WI38 (cell line): Measurements from ENCODE around the gene CERS1.
A peak's percentile ranks its signal among the peaks of the same experiment; 100 is the strongest.

Experiments
- H3K4me3 ChIP-seq: 2 replicates; pipeline ENCODE4 v1.5.1; 2011; ENCODE audit warnings: low read depth, mild to moderate bottlenecking, control low read depth, low read length
- TF ChIP-seq, protein P1 (sequence below): IDR thresholded peaks from 2 replicates; pipeline ENCODE4 v1.5.1; 2012; ENCODE audit warnings: low read depth, mild to moderate bottlenecking, control low read depth, low read length

CERS1 gene

DNA sequence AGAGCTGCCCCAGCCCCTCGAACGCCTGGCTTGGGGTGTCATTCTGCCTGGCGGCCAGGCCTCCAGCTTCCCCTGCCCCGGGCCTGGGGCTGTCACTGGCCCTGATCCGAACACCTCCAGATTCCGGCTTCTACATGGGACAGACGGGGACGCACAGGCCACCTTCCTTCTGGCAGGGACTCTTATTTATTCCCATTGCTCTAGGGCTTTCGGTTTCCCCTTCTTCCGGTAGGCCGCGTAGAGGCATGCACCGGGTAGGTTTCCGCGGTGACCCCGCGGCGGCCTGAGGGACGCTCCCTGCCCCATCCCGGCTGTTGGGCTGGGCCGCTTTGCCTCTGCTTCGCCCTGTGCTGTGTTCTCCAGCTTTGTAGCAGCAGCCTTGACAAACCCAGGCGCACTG lies 28.2 kb downstream of the CERS1 start:
- TF ChIP-seq, protein P1, sequence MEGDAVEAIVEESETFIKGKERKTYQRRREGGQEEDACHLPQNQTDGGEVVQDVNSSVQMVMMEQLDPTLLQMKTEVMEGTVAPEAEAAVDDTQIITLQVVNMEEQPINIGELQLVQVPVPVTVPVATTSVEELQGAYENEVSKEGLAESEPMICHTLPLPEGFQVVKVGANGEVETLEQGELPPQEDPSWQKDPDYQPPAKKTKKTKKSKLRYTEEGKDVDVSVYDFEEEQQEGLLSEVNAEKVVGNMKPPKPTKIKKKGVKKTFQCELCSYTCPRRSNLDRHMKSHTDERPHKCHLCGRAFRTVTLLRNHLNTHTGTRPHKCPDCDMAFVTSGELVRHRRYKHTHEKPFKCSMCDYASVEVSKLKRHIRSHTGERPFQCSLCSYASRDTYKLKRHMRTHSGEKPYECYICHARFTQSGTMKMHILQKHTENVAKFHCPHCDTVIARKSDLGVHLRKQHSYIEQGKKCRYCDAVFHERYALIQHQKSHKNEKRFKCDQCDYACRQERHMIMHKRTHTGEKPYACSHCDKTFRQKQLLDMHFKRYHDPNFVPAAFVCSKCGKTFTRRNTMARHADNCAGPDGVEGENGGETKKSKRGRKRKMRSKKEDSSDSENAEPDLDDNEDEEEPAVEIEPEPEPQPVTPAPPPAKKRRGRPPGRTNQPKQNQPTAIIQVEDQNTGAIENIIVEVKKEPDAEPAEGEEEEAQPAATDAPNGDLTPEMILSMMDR: no peak
- no peak overlapping the region for H3K4me3 ChIP-seq

DNA sequence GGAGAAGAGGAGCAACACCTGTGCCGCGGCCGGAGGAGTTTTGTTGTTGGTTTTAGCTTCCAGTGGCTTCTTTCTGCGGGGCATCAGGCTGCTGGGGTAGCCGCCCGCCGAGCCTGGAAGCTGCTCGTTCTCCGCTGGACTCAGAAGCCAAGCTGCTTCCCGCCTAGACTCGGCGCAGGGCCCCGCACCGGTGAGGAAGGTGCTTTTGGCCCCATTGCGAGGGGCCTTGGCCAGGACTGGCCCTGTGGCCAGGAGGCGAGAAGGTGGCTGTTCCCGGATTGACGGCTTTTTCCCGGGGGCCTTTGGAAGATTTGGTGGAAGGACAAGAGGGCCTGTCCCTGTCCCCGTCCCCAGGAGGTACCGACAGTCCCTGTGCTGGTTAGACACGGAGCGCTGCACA lies 28.8 kb downstream of the CERS1 start:
- TF ChIP-seq, protein P1: no peak

DNA sequence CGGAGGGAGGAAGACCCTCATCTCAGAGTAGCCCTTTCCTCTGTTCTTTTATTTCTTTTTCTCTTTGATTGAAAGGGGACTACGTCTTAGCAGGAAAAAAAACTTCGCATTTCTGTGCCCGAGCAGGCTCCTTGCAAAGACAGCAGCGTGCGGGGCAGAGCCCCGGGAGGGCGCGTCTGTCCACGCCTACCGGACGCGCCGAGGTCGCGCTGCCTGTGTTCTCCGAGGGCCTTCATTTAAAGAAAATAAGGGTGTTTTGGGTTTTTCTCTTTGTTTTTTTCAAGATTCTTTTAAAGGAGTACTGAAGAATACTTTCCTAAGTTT lies 29.2 kb downstream of the CERS1 start:
- TF ChIP-seq, protein P1: no peak
- no peak overlapping the region for H3K4me3 ChIP-seq

More for the DNA sequence above, 28.8 kb downstream of the CERS1 start:
- H3K4me3 ChIP-seq: no peak overlapping the region

DNA sequence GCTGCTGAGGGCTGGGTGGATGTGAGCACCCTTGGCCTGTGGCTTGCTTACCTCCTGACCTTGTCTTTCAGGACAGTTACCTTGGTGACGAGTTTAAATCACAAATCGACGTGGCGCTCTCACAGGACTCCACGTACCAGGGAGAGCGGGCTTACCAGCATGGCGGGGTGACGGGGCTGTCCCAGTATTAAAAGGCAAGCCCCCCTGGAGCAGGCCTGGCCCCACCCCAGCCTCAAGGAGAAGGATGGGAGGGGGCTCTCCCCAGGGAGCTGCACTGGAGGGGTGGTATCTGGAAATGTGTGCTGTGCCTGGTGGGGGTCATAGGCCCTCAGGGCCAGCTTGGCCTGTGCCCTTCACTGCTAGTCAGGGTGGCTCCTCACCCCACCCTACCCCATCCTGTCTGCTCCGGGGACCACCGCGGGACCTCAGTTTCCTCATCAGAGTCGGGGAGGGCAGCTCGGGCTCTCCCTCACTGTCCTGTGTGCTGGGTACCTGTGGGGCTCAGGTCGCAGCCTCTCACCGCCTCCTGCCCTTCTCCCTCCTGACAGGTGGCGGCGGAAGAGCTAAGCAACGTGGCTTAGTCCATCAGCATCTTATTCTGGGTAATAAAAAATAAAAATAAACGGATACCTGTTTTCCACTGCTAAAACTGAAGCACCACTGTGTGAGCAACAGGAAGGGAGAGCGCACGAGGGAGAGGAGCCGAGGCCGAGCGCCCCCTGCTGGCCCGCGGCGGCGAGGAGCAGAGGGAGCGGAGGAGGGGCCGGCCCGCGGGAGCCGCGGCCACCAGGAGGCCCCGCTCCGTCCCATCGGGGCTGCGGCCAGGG lies 29.8 kb downstream of the CERS1 start:
- H3K4me3 ChIP-seq: no peak overlapping the region
- TF ChIP-seq, protein P1: peak; percentile 98

DNA sequence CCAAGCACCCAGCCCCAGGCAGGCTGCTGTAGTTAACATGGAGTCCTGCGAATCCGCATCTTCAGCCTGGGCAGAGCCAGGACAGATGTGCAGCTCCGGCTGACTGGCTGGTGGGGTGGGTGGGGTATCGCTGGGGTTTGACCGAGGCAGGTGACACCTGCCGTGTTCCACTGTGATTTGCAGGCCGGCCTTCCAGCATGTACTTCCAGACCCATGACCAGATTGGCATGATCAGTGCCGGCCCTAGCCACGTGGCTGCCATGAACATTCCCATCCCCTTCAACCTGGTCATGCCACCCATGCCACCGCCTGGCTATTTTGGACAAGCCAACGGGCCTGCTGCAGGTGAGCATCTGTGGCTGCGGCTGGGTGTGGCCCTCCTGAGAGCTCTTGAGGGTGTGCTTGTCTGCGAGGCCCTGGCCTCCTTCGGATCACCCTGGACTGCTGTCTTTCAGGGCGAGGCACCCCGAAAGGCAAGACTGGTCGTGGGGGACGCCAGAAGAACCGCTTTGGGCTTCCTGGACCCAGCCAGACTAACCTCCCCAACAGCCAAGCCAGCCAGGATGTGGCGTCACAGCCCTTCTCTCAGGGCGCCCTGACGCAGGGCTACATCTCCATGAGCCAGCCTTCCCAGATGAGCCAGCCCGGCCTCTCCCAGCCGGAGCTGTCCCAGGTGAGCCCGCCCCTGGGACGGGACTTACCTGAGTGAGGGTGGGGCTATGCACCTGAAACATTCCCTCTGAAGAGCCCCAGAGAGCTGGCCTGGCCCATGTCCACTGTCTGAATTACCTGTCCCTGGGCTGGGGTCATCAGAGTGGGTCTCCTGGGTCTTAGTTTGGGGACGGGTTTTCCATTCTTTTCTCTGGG lies 30.6 kb downstream of the CERS1 start:
- H3K4me3 ChIP-seq: no peak overlapping the region
- TF ChIP-seq, protein P1: no peak

DNA sequence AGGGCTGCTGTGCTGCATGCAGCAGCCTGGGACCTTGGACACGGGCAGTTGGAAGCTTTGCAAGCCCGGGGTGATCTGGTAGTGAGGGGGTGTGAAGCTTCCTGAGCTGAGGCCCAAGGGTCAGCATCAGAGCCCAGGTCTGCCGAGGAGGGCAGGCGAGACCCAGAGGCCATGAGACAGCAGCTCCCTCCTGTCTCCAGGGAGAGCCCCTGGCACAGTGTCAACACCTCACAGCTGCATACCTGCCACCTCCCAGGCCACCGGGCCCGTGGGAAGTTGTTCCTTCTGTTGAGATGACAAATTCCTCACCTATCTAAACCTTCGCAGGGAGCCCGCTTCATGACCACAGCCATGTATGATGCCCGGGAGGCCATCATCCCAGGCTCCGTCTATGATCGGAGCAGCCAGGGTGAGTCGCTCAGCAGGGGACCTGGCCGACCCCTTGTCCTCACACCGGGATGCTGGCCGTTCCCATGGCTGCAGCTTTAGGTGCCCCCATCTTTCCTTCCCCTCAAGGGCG lies 32.1 kb downstream of the CERS1 start:
- TF ChIP-seq, protein P1: no peak
- no peak overlapping the region for H3K4me3 ChIP-seq
